SK-N-DZ (cell line): ENCODE results near the gene PACSIN1.

Experiments used
- DNase-seq: peaks from one replicate; pipeline ENCODE4 v3.0.0-alpha.2; 2015; ENCODE audit warnings: low spot score

PACSIN1 gene

DNA sequence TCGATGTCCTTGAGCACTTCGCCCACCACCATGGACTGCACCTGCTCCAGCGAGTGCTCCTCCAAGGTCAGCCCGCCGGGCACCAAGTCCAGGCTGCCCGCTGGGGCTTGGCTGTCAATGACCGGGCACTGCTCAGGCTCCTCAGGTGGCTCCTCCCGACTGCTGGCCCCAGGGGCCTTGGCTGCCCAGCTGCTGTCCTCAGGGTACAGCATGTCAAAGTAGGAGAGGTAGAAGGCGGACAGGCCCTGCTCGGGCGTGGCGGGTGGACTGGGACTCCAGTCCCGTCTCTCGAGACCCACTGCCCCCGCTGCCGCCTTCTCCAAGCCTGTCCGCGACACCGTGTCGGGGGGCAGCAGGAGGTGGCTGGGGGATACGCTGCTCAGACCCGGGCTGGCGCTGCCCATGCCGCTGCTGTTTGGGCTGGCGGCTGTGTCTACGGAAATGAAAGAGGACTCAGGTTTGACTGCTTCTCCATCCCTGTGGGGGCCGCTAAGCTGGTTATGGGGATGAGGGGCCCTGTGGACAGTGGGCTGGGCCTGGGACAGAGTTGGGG, 78.3 kb downstream of the PACSIN1 start:
- DNase-seq: no peak

- no peak for DNase-seq
Measured at GRCh38 chr6:34544776-34545471, 79.0 kb downstream of the PACSIN1 start.

GRCh38 chr6:34546551-34547321, 80.9 kb downstream of the PACSIN1 start:
- DNase-seq: no peak

- no peak for DNase-seq
Measured at GRCh38 chr6:34547701-34548644, 82.1 kb downstream of the PACSIN1 start.

DNA sequence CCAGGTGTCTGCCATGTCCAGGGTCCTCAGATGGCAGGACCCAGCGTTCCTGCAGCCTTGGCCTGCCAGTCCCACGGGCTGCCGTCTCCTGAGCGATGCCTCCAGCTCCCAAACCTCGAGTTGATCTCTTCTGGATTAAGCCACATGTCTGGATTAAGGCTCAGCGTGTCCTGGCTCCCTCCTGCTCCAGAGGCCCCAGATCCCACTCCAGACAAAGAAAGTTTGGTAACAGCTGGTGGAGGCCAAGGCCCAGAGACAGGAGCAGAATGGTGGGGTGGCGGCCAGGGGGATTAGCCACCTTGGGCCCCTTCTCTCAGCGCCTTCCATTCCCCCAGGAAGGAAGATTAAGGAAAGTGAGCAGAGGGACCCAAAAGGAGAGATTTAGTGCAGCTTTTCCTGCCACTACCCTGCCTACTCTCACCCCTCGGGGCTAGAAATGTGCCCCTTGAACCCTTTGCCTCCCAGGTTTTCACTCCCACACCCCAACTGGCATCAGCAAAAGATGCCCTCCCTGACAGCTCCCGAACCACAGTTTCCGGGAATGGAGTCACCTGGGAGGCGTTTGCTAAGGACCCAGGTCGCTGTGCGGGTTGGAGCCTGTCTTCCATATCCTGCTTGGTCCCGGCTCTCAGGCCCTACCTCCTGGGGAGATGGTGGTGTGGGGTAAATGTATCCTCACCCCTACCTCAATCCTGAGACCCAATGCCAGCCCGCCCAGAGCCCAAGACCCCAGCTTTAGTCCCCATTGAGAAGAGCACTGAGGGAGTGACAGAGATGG, 83.3 kb downstream of the PACSIN1 start:
- DNase-seq: no peak

DNA sequence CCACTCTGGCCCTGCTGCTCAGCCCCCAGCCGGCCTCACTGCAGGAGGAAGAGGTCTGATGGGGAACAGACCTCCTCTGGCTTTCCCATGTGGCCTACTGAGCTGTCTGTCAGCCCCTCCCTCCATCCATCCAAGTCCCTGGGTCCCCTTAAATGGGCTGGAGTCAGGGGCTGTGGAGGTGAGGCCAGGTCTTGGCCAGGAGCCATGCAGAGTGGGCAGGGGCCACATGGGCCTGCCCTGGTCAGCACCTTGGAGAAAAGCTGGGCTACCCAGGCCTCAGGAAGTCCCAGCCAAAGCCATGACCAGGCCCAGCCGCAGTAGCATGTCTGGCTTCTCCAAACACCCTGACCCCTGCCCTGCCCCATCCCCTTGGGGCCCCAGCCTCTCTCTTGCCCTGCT, 83.9 kb downstream of the PACSIN1 start:
- DNase-seq: no peak

GRCh38 chr6:34551720-34552119, 85.8 kb downstream of the PACSIN1 start:
- no peak for DNase-seq

- no peak for DNase-seq
Measured at GRCh38 chr6:34552620-34553019, 86.7 kb downstream of the PACSIN1 start.

DNA sequence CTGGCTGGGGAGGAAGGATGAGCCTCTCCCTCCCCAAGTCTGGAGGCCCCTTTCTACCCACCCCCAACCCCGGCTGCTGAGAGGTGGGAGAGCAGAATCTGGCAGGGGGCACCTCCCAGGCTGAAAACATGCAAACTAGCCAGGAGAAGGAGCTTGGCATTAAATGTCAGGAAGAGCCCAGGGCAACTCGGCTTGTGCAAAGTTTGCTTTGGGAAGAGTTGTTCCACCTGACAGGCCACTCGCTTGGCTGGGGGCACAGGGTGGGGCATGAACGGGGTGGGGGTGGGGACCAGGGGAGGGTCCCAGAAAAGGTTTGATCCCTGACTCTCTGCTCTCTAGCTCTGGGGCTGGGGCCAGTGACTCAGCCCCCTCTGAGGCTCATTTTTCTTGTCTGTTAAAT, 87.3 kb downstream of the PACSIN1 start:
- DNase-seq: no peak

GRCh38 chr6:34553750-34554149, 87.9 kb downstream of the PACSIN1 start:
- DNase-seq: no peak

DNA sequence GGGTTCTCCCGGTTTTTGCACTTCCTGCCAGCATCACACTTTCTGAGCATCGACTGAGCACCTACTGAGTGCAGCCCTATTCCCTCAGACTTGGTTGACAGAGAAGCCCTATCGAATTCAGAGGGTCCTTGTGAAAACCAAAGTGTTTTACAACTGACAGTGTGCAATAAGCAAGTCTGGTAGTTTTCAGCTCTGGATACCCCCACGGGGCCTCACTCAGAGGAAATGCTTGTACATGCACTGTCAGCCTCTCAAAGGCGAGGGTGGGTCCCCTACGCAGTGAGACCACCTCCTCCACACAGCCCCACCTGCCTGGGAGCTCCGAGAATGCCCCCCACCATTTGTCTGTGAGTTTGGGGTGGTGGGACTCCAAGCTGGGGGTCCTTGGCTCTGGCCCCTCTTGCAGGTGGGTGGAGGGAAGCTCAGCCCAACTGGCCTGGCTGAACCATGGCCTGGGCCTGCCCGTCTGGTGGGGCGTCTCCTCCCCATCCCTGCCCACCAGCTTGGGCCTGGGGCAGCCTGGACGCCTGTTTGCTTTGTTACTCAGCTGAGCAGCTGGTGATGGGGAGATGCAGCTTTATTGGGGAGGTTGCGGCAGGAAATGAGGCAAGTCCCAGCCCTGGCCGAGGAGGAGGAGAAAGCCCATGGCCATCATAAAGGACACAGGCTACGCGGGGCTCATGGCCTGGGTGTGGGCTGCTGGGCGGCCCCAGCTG, 88.6 kb downstream of the PACSIN1 start:
- no peak for DNase-seq

GRCh38 chr6:34555007-34555322, 89.1 kb downstream of the PACSIN1 start:
- no peak for DNase-seq

GRCh38 chr6:34555328-34555727, 89.5 kb downstream of the PACSIN1 start:
- no peak for DNase-seq

- DNase-seq: no peak
Measured at GRCh38 chr6:34556031-34556471, 90.2 kb downstream of the PACSIN1 start, which contains the start of gene SPDEF. TSS of gene SPDEF (minus strand) at chr6:34556329. CDS start at chr6:34544455, 11,874 bp downstream.

DNA sequence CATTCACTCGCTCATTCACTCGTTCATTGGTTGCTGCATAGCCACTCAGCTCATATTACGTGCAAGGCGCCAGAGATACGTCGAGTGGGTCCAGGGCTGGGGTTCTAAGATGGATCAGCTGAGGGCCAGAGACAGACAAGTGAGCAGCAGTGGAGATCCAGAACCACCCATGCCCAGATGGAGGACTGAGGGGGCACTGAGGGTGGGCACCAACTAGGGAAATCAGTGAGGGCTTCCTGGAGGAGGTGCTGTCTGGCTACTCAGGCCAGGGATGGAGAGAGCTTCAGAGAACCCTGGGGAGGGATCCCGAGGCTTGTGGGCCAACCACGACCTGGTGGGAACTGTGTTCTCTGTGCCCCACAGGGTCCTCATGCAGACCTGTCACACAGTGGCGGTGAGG, 90.6 kb downstream of the PACSIN1 start:
- no peak for DNase-seq

- no peak for DNase-seq
Measured at GRCh38 chr6:34557228-34557627, 91.4 kb downstream of the PACSIN1 start.

DNA sequence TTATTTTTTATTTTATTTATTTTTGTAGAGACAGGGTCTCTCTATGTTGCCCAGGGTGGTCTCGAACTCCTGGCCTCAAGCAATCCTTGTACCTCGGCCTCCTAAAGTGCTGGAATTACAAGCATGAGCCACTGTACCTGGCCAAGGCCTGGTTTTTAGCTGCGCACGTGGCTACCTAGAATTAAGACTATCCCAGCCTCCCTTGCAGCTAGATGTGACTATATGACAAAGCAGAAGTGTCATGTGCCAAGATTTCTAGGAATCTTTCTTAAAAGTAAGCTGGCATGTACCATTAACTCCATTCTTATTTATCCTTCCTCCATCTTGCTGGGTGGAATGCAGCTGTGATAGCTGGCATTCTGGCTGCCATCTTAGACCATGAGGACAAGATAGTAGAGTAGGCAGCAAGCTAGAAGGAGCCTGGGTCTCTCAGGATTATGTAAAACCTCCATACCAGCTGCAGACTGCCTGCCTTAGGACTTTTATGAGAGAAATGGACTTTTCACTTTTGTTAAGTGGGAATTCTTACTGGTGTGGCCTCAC, 92.4 kb downstream of the PACSIN1 start:
- DNase-seq: no peak

DNA sequence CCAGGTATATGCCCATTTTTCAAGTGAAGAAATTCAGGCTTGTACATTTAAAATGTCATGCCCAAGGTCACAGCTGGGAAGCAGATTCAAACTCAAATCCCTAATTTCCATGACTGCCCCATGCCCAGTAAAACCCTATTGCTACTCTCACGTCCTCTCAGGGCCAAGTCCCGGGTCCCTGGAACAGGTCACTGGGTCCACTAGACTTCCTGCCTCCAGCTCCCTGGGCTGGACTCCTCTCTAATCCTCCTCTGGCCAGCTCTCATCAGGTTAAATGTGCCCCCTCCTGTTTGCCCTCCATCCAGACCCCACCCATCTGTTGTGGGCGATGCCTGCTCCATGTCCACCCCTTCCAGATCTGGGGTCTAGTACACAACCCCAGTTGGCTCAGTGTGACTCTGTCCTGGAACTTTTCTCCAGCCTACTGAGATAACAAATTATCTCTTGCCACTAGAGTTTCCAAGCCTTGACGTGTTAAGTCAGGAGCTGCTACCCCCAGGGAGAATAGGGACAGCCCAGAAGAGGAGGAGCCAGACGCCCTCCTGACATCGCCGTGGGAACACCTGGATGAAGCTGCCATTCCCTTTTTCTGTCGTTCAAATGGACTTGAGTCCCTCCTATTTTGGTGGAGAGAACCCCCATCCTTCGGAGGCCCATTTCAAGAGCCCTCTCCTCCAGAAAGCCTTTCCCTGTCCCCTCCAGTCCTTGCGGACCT, 93.9 kb downstream of the PACSIN1 start:
- DNase-seq: no peak
